Right atrium auricular region (tissue), 2 donors: ENCODE results near the gene COG5. TPM values are rescaled to one million over a fixed set of nuclear protein-coding genes. Genes with fewer than 3 reads are reported as not detected.

Experiments used
- DNase-seq: peaks from one replicate; pipeline ENCODE4 v3.0.0-alpha.2; 2019; ENCODE audit warnings: low spot score
- H3K27ac ChIP-seq, 2 donors: fragments of 200-600 bp; sonication (generic); 1 replicate in 1 of 2; 2 replicates in 1 of 2; pipeline ENCODE4 v1.5.1; 2016 to 2019
- H3K27me3 ChIP-seq, 2 donors: fragments of 200-600 bp; sonication (generic); one replicate each; pipeline versions ENCODE4 v1.5.1 to v1.6.0; 2017 to 2019
- H3K36me3 ChIP-seq: fragments of 200-600 bp; sonication (generic); one replicate; pipeline ENCODE4 v1.5.1; 2016
- H3K4me1 ChIP-seq, 2 donors: fragments of 200-600 bp; sonication (generic); one replicate each; pipeline versions ENCODE4 v1.5.1 to v1.6.0; 2017 to 2019
- H3K4me3 ChIP-seq, 2 donors: fragments of 200-600 bp; sonication (generic); 1 replicate in 1 of 2; 2 replicates in 1 of 2; pipeline ENCODE4 v1.5.1; 2017 to 2019; ENCODE audit warnings: mild to moderate bottlenecking in 1 of 2, moderate library complexity in 1 of 2
- H3K9me3 ChIP-seq, 2 donors: fragments of 200-600 bp; sonication (generic); one replicate each; pipeline ENCODE4 v1.5.1; 2019
- CTCF ChIP-seq, 2 donors: fragments of 200-600 bp; sonication (generic); IDR thresholded peaks; one replicate each; pipeline ENCODE4 v1.5.1; 2019; ENCODE audit warnings: antibody characterized with exemption in 2 of 2
- total RNA-seq, 2 donors: library from RNA; depleted of rRNA; stranded (reverse); fragments of >200 nt; gene quantifications; one replicate each; pipeline ENCODE4 v1.1.0, GENCODE V29; 2016

COG5 gene
- total RNA-seq, 2 donors from 2014 or later = 28.0 to 31.8 TPM

- Histone ChIP-seq H3K27me3 (no peaks in the 10 kb centered on the region), H3K36me3 (peaks cover 13% of the 10 kb centered on the region), H3K4me1 (peaks cover 0 to 29% of the 10 kb centered on the region in 2 donors), H3K9me3 (peaks cover 0 to 7% of the 10 kb centered on the region in 2 donors), H3K4me3 (no peak overlapping the region), H3K27ac (no peak overlapping the region)
- DNase-seq = no peak
- no peak for TF ChIP-seq CTCF (IDR thresholded peaks at IDR 0.05)
Measured at GRCh38 chr7:107210400-107210799, 353.3 kb downstream of the COG5 start.

GRCh38 chr7:107209565-107209964 is 354.2 kb downstream of the COG5 start:
- H3K36me3 ChIP-seq = peaks cover 21% of the 10 kb centered on the region
- TF ChIP-seq CTCF (IDR thresholded peaks at IDR 0.05) = no peak
- no peaks in the 10 kb centered on the region for H3K27me3 ChIP-seq
- H3K9me3 ChIP-seq = peaks cover 0 to 7% of the 10 kb centered on the region in 2 donors
- H3K27ac ChIP-seq = peak overlapping the region; percentile 66 to 82
- peaks cover 0 to 29% of the 10 kb centered on the region in 2 donors for H3K4me1 ChIP-seq
- no peak overlapping the region for H3K4me3 ChIP-seq
- DNase-seq = no peak

GRCh38 chr7:107208563-107208962 is 355.2 kb downstream of the COG5 start:
- no peak for DNase-seq
- Histone ChIP-seq H3K27me3 (no peaks in the 10 kb centered on the region), H3K9me3 (no peaks in the 10 kb centered on the region), H3K27ac (peak overlapping the region; percentile 66 to 82), H3K4me1 (peaks cover 0 to 29% of the 10 kb centered on the region in 2 donors), H3K4me3 (no peak overlapping the region), H3K36me3 (peaks cover 31% of the 10 kb centered on the region)
- no peak for TF ChIP-seq CTCF (IDR thresholded peaks at IDR 0.05)

GRCh38 chr7:107208024-107208521 is 355.6 kb downstream of the COG5 start:
- peaks cover 0 to 24% of the 10 kb centered on the region in 2 donors for H3K4me1 ChIP-seq
- peaks cover 32% of the 10 kb centered on the region for H3K36me3 ChIP-seq
- H3K9me3 ChIP-seq = no peaks in the 10 kb centered on the region
- H3K4me3 ChIP-seq = no peak overlapping the region
- peak overlapping the region; percentile 66 to 82 for H3K27ac ChIP-seq
- TF ChIP-seq CTCF (IDR thresholded peaks at IDR 0.05) = no peak
- H3K27me3 ChIP-seq = no peaks in the 10 kb centered on the region
- no peak for DNase-seq

- Histone ChIP-seq H3K9me3 (no peaks in the 10 kb centered on the region), H3K27ac (peak overlapping the region; percentile 66 to 82), H3K36me3 (peaks cover 33% of the 10 kb centered on the region), H3K27me3 (no peaks in the 10 kb centered on the region), H3K4me1 (peaks cover 0 to 22% of the 10 kb centered on the region in 2 donors), H3K4me3 (no peak overlapping the region)
- no peak for TF ChIP-seq CTCF (IDR thresholded peaks at IDR 0.05)
- DNase-seq = no peak
Measured at GRCh38 chr7:107207459-107207858, 356.3 kb downstream of the COG5 start.

GRCh38 chr7:107206706-107207105 is 357.0 kb downstream of the COG5 start:
- peaks cover 41% of the 10 kb centered on the region for H3K36me3 ChIP-seq
- H3K27me3 ChIP-seq = no peaks in the 10 kb centered on the region
- no peak for TF ChIP-seq CTCF (IDR thresholded peaks at IDR 0.05)
- peak overlapping the region in 1 of 2 donors; percentile 82 for H3K27ac ChIP-seq
- no peaks in the 10 kb centered on the region for H3K9me3 ChIP-seq
- no peak for DNase-seq
- H3K4me1 ChIP-seq = peaks cover 0 to 22% of the 10 kb centered on the region in 2 donors
- H3K4me3 ChIP-seq = no peak overlapping the region
